BLaER1 (cell line): ENCODE data around the gene GLG1.
"Not testable (repeated sequence)": the region's sequence is repeated elsewhere in the genome, so short reads cannot be mapped to it uniquely, and the experiment has no call there.

ENCODE experiments used
- H3K27ac ChIP-seq: shearing (Covaris generic); formaldehyde crosslinking; 2 replicates; pipeline ENCODE4 v1.8.1; 2022
- H3K27me3 ChIP-seq: shearing (Covaris generic); formaldehyde crosslinking; 2 replicates; pipeline ENCODE4 v1.8.1; 2022
- H3K36me3 ChIP-seq: shearing (Covaris generic); formaldehyde crosslinking; 2 replicates; pipeline ENCODE4 v1.8.1; 2022
- H3K4me1 ChIP-seq: shearing (Covaris generic); formaldehyde crosslinking; 2 replicates; pipeline ENCODE4 v1.8.1; 2022
- H3K4me2 ChIP-seq: shearing (Covaris generic); formaldehyde crosslinking; 2 replicates; pipeline ENCODE4 v1.8.1; 2022
- H3K4me3 ChIP-seq: shearing (Covaris generic); formaldehyde crosslinking; 2 replicates; pipeline ENCODE4 v1.8.1; 2022
- H3K9ac ChIP-seq: shearing (Covaris generic); formaldehyde crosslinking; 2 replicates; pipeline ENCODE4 v1.8.1; 2022
- H3K9me3 ChIP-seq: shearing (Covaris generic); formaldehyde crosslinking; 2 replicates; pipeline ENCODE4 v1.8.1; 2022
- H4K20me1 ChIP-seq: shearing (Covaris generic); formaldehyde crosslinking; 2 replicates; pipeline ENCODE4 v1.8.1; 2022
- Cebpa-rat ChIP-seq: shearing (Covaris generic); IDR thresholded peaks from 2 replicates; pipeline ENCODE4 v1.8.1; 2022

The GLG1 gene

GRCh38 chr16:74606521-74607309 is at the start of gene GLG1:
Gene GLG1 (minus strand): TSS chr16:74607114. CDS start chr16:74607094, 20 bp downstream.
- peak within 1 kb of the TSS; percentile 92 for H3K27ac ChIP-seq
- H3K9ac ChIP-seq: peak within 1 kb of the TSS; percentile 92
- H3K36me3 ChIP-seq: peaks cover 8% of the 10 kb centered on the region; the same call in 1 of the 2 replicates
- no peak for TF ChIP-seq Cebpa-rat
- H3K27me3 ChIP-seq: no peaks in the 10 kb centered on the region
- H3K4me1 ChIP-seq: peaks cover 63% of the 10 kb centered on the region
- no peaks in the 10 kb centered on the region; the same call in 1 of the 2 replicates for H3K9me3 ChIP-seq
- peak within 1 kb of the TSS; percentile 88 for H3K4me3 ChIP-seq
- peaks cover 44% of the 10 kb centered on the region for H4K20me1 ChIP-seq
- peak within 1 kb of the TSS; percentile 82 for H3K4me2 ChIP-seq

- Histone ChIP-seq H3K4me3 (no peak overlapping the region), H3K4me1 (peaks cover 22% of the 10 kb centered on the region), H3K36me3 (peaks cover 97% of the 10 kb centered on the region), H3K27me3 (no peaks in the 10 kb centered on the region), H3K27ac (no peak overlapping the region), H3K9ac (peak overlapping the region; percentile 8; the same call in 1 of the 2 replicates), H3K4me2 (no peak overlapping the region), H3K9me3 (no peaks in the 10 kb centered on the region), H4K20me1 (peaks cover 100% of the 10 kb centered on the region)
- TF ChIP-seq Cebpa-rat: no peak
These were observed 47.7 kb upstream of the GLG1 start for GRCh38 chr16:74654536-74655050.

GRCh38 chr16:74652883-74653282 is 46.0 kb upstream of the GLG1 start:
- not testable (repeated sequence) for H3K4me2 ChIP-seq

GRCh38 chr16:74652249-74652648 is 45.3 kb upstream of the GLG1 start:
- Histone ChIP-seq H3K27ac (no peak overlapping the region), H3K4me2 (no peak overlapping the region), H3K9me3 (no peaks in the 10 kb centered on the region), H3K4me3 (no peak overlapping the region), H4K20me1 (peaks cover 100% of the 10 kb centered on the region), H3K27me3 (no peaks in the 10 kb centered on the region), H3K9ac (no peak overlapping the region), H3K4me1 (no peaks in the 10 kb centered on the region), H3K36me3 (peaks cover 97% of the 10 kb centered on the region)
- no peak for TF ChIP-seq Cebpa-rat

More at GRCh38 chr16:74652883-74653282, 46.0 kb upstream of the GLG1 start:
- Histone ChIP-seq H3K9ac (0 out of 2 replicates have a peak overlapping the region, but pooled peaks have one; percentile 15), H3K36me3 (peaks cover 97% of the 10 kb centered on the region), H4K20me1 (peaks cover 100% of the 10 kb centered on the region)
- not testable (repeated sequence) for H3K4me1 ChIP-seq, H3K4me3 ChIP-seq, H3K27me3 ChIP-seq, H3K27ac ChIP-seq, H3K9me3 ChIP-seq

- Histone ChIP-seq H3K4me1 (no peaks in the 10 kb centered on the region), H3K4me2 (no peak overlapping the region), H4K20me1 (peaks cover 100% of the 10 kb centered on the region), H3K27ac (no peak overlapping the region), H3K4me3 (no peak overlapping the region), H3K27me3 (no peaks in the 10 kb centered on the region), H3K9me3 (no peaks in the 10 kb centered on the region), H3K36me3 (peaks cover 97% of the 10 kb centered on the region), H3K9ac (no peak overlapping the region)
- TF ChIP-seq Cebpa-rat: no peak
These were observed 44.9 kb upstream of the GLG1 start for GRCh38 chr16:74651841-74652240.

GRCh38 chr16:74650966-74651567 is 44.2 kb upstream of the GLG1 start:
- Histone ChIP-seq H3K9me3 (no peaks in the 10 kb centered on the region), H3K27me3 (no peaks in the 10 kb centered on the region), H3K4me1 (no peaks in the 10 kb centered on the region), H3K27ac (no peak overlapping the region), H3K4me3 (no peak overlapping the region), H3K4me2 (no peak overlapping the region), H3K9ac (no peak overlapping the region), H3K36me3 (peaks cover 97% of the 10 kb centered on the region), H4K20me1 (peaks cover 100% of the 10 kb centered on the region)
- TF ChIP-seq Cebpa-rat: no peak

GRCh38 chr16:74649839-74650504 is 43.1 kb upstream of the GLG1 start:
- Histone ChIP-seq H3K27me3 (no peaks in the 10 kb centered on the region), H3K9me3 (no peaks in the 10 kb centered on the region), H3K4me2 (no peak overlapping the region), H3K9ac (no peak overlapping the region), H3K4me3 (no peak overlapping the region), H3K4me1 (no peaks in the 10 kb centered on the region), H3K36me3 (peaks cover 97% of the 10 kb centered on the region), H3K27ac (no peak overlapping the region), H4K20me1 (peaks cover 100% of the 10 kb centered on the region)
- TF ChIP-seq Cebpa-rat: no peak

GRCh38 chr16:74641969-74642368 is 35.1 kb upstream of the GLG1 start:
- H3K27me3 ChIP-seq: no peaks in the 10 kb centered on the region
- H3K4me1 ChIP-seq: no peaks in the 10 kb centered on the region
- no peak overlapping the region for H3K9ac ChIP-seq
- TF ChIP-seq Cebpa-rat: no peak
- no peak overlapping the region for H3K27ac ChIP-seq
- no peak overlapping the region for H3K4me2 ChIP-seq
- peaks cover 99% of the 10 kb centered on the region for H3K36me3 ChIP-seq
- H3K9me3 ChIP-seq: no peaks in the 10 kb centered on the region
- H4K20me1 ChIP-seq: peaks cover 77% of the 10 kb centered on the region
- no peak overlapping the region for H3K4me3 ChIP-seq

GRCh38 chr16:74637742-74638453 is 31.0 kb upstream of the GLG1 start:
- Histone ChIP-seq H3K4me3 (no peak overlapping the region), H3K4me2 (no peak overlapping the region), H3K4me1 (no peaks in the 10 kb centered on the region), H3K27me3 (no peaks in the 10 kb centered on the region), H3K27ac (no peak overlapping the region), H3K9me3 (no peaks in the 10 kb centered on the region), H4K20me1 (peaks cover 70% of the 10 kb centered on the region), H3K9ac (no peak overlapping the region), H3K36me3 (peaks cover 99% of the 10 kb centered on the region)
- no peak for TF ChIP-seq Cebpa-rat
